ENCODE data around the gene SCYGR4.
"Not testable (repeated sequence)": the region's sequence is repeated elsewhere in the genome, so short reads cannot be mapped to it uniquely, and the experiment has no call there.

SCYGR4 gene

GRCh38 chr2:227614740-227615139 is 2.6 kb upstream of the SCYGR4 start, which contains the start of gene SCYGR3:
TSS of gene SCYGR3 (minus strand) at chr2:227614840. CDS start at chr2:227614840, 0 bp downstream.
- DNase-seq, result no peak

GRCh38 chr2:227615181-227615580 is 2.1 kb upstream of the SCYGR4 start:
- no peak for DNase-seq

- DNase-seq, result no peak
Measured at GRCh38 chr2:227615906-227616305, 1.4 kb upstream of the SCYGR4 start.

GRCh38 chr2:227616631-227617030 is 667 bp upstream of the SCYGR4 start:
- DNase-seq, result no peak

- no peak for DNase-seq
Measured at GRCh38 chr2:227623226-227623625, 5.9 kb downstream of the SCYGR4 start.

- DNase-seq, result no peak
Measured at GRCh38 chr2:227625420-227625819, 8.1 kb downstream of the SCYGR4 start.

GRCh38 chr2:227626580-227627151 is 9.4 kb downstream of the SCYGR4 start:
- DNase-seq, result no peak

GRCh38 chr2:227627769-227628168 is 10.5 kb downstream of the SCYGR4 start:
- no peak for DNase-seq

GRCh38 chr2:227629435-227629834 is 12.1 kb downstream of the SCYGR4 start:
- no peak for DNase-seq

- no peak for DNase-seq
Measured at GRCh38 chr2:227630322-227630721, 13.0 kb downstream of the SCYGR4 start.

- no peak for DNase-seq
Measured at GRCh38 chr2:227632827-227633226, 15.5 kb downstream of the SCYGR4 start.

- no peak for DNase-seq
Measured at GRCh38 chr2:227634201-227634600, 16.9 kb downstream of the SCYGR4 start.

- DNase-seq, result no peak
Measured at GRCh38 chr2:227642656-227643055, 25.4 kb downstream of the SCYGR4 start.

GRCh38 chr2:227643990-227644551 is 26.8 kb downstream of the SCYGR4 start:
- DNase-seq, result no peak

- no peak for DNase-seq
Measured at GRCh38 chr2:227653419-227653818, 36.1 kb downstream of the SCYGR4 start.

GRCh38 chr2:227654426-227654825 is 37.1 kb downstream of the SCYGR4 start:
- no peak for DNase-seq

GRCh38 chr2:227655454-227655853 is 38.2 kb downstream of the SCYGR4 start:
- DNase-seq, result no peak

- DNase-seq, result no peak
Measured at GRCh38 chr2:227657199-227657845, 40.0 kb downstream of the SCYGR4 start.

- no peak for DNase-seq
Measured at GRCh38 chr2:227661025-227661649, 43.8 kb downstream of the SCYGR4 start.

GRCh38 chr2:227661827-227662226 is 44.5 kb downstream of the SCYGR4 start:
- DNase-seq, result no peak

GRCh38 chr2:227665189-227665940 is 48.1 kb downstream of the SCYGR4 start:
- DNase-seq, result no peak

- DNase-seq, result not testable (repeated sequence)
Measured at GRCh38 chr2:227666631-227667170, 49.4 kb downstream of the SCYGR4 start, which contains the start of gene SCYGR5. TSS of gene SCYGR5 (plus strand) at chr2:227666804. CDS start at chr2:227666804, 0 bp downstream.
